DOHH2 (cell line): Measurements from ENCODE around the gene TRIM25.

Experiments
- H3F3A ChIP-seq: fragments of 200-600 bp; sonication (generic), shearing (Covaris generic); 2 replicates; pipeline ENCODE4 v1.6.0; 2016; ENCODE audit warnings: antibody characterized with exemption, mild to moderate bottlenecking; ENCODE audit not compliant: control insufficient read depth, insufficient read depth
- H3K27ac ChIP-seq: fragments of 200-600 bp; sonication (generic); 2 replicates; pipeline ENCODE4 v1.5.1; 2014; ENCODE audit warnings: low read depth, mild to moderate bottlenecking, low read length, moderate library complexity
- H3K27me3 ChIP-seq: fragments of 200-600 bp; sonication (generic); 2 replicates; pipeline ENCODE4 v1.6.1; 2014; ENCODE audit warnings: mild to moderate bottlenecking, low read length, mixed read lengths; ENCODE audit not compliant: control insufficient read depth
- H3K36me3 ChIP-seq: fragments of 200-600 bp; sonication (generic); 2 replicates; pipeline ENCODE4 v1.6.1; 2014; ENCODE audit warnings: mild to moderate bottlenecking, low read length, moderate library complexity, mixed read lengths; ENCODE audit not compliant: control insufficient read depth
- H3K4me1 ChIP-seq: fragments of 200-600 bp; sonication (generic); 2 replicates; pipeline ENCODE4 v1.6.1; 2014; ENCODE audit warnings: mild to moderate bottlenecking, low read length, mixed read lengths; ENCODE audit not compliant: control insufficient read depth
- H3K4me2 ChIP-seq: fragments of 200-600 bp; sonication (generic); 2 replicates; pipeline ENCODE4 v1.6.0; 2014; ENCODE audit warnings: mild to moderate bottlenecking, low read length, moderate library complexity
- H3K4me3 ChIP-seq: fragments of 200-600 bp; sonication (generic); 2 replicates; pipeline ENCODE4 v1.5.1; 2014; ENCODE audit warnings: mild to moderate bottlenecking, low read length, mixed read lengths
- H3K79me2 ChIP-seq: fragments of 200-600 bp; sonication (generic); 2 replicates; pipeline ENCODE4 v1.6.1; 2014; ENCODE audit warnings: mild to moderate bottlenecking, low read length, mixed read lengths; ENCODE audit not compliant: control insufficient read depth
- H3K9me2 ChIP-seq: fragments of 200-600 bp; sonication (generic); replicated peaks from 2 replicates; pipeline ENCODE4 v1.6.1; 2014; ENCODE audit warnings: mild to moderate bottlenecking, low read length, mixed read lengths; ENCODE audit not compliant: control insufficient read depth
- H3K9me3 ChIP-seq: fragments of 200-600 bp; sonication (generic); 2 replicates; pipeline ENCODE4 v1.6.1; 2014; ENCODE audit warnings: antibody characterized with exemption, low read length, mixed read lengths; ENCODE audit not compliant: control insufficient read depth, insufficient read depth
- H4K20me1 ChIP-seq: fragments of 200-600 bp; sonication (generic); 2 replicates; pipeline ENCODE4 v1.6.0; 2014; ENCODE audit warnings: low read depth, mild to moderate bottlenecking, antibody characterized with exemption, low read length, moderate library complexity; ENCODE audit not compliant: control insufficient read depth, insufficient read depth
- EZH2phosphoT487 ChIP-seq: fragments of 200-600 bp; sonication (generic); IDR thresholded peaks from 2 replicates; pipeline ENCODE4 v1.6.1; 2017; ENCODE audit warnings: borderline replicate concordance, mild to moderate bottlenecking, antibody characterized with exemption, low read length, moderate library complexity, mixed read lengths
- TF ChIP-seq, protein P1 (sequence below): fragments of 200-600 bp; sonication (generic); IDR thresholded peaks from one replicate; pipeline ENCODE4 v1.5.1; 2014; ENCODE audit warnings: antibody characterized with exemption, mild to moderate bottlenecking, low read depth, low read length; ENCODE audit not compliant: poor library complexity, severe bottlenecking

Gene TRIM25

DNA sequence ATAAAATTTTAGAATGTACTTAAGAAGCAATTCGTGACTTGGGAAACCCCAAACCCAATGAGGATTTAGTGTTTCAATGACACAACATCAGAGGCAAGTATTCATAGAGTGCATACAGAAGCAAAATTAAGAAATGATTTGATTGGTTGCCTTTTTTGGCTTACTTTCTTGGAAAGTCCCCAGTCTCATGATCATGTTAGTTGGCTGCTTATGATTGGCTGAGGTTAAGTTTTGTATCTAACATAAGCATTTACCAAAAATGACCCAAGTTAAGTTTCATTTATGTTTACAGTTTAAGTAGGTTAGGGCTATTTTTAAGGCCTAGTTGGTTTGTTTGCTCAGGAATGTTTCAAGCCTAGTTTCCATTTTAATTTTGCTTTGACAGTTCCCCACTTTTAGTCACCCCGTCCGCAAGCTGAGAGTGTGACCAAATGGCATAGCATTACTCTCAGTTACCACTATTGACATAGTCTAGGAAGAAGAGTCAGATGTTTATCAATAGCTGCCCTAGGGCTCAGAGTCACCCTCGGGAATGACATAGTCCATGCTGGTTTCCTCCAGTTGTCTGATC, 43.7 kb downstream of the TRIM25 start:
- no peak for TF ChIP-seq EZH2phosphoT487
- TF ChIP-seq, protein P1, sequence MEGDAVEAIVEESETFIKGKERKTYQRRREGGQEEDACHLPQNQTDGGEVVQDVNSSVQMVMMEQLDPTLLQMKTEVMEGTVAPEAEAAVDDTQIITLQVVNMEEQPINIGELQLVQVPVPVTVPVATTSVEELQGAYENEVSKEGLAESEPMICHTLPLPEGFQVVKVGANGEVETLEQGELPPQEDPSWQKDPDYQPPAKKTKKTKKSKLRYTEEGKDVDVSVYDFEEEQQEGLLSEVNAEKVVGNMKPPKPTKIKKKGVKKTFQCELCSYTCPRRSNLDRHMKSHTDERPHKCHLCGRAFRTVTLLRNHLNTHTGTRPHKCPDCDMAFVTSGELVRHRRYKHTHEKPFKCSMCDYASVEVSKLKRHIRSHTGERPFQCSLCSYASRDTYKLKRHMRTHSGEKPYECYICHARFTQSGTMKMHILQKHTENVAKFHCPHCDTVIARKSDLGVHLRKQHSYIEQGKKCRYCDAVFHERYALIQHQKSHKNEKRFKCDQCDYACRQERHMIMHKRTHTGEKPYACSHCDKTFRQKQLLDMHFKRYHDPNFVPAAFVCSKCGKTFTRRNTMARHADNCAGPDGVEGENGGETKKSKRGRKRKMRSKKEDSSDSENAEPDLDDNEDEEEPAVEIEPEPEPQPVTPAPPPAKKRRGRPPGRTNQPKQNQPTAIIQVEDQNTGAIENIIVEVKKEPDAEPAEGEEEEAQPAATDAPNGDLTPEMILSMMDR: no peak
- no peak overlapping the region for H3K4me2 ChIP-seq
- no peak overlapping the region for H3K4me3 ChIP-seq
- no peaks in the 10 kb centered on the region for H3K9me3 ChIP-seq
- peaks cover under 1% of the 10 kb centered on the region; the same call in 1 of the 2 replicates for H3K36me3 ChIP-seq
- H3K4me1 ChIP-seq: peaks cover 12% of the 10 kb centered on the region
- no peaks in the 10 kb centered on the region for H4K20me1 ChIP-seq
- H3K27me3 ChIP-seq: no peaks in the 10 kb centered on the region
- H3F3A ChIP-seq: no peaks in the 10 kb centered on the region
- H3K79me2 ChIP-seq: no peaks in the 10 kb centered on the region
- no peaks in the 10 kb centered on the region for H3K9me2 ChIP-seq
- no peak overlapping the region for H3K27ac ChIP-seq

DNA sequence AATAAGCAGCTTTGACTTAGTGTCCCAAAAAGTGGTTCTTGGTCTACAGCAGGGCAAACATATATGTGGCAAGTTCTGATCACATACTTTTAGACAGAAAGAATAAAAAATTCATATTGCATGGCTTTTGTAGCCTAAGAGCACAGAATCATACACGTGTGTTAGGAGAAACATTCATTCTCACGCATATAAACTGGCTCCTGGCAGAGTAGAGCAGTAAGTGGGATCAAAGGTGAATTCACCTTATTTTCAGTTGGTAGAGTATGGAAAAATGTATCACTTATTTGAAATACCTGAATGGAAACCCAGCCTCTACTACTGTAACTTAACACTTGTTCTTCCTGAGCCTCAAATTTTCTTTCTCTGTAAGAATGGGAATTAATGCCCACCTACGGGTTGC, 45.1 kb downstream of the TRIM25 start:
- H3K36me3 ChIP-seq: peaks cover 9% of the 10 kb centered on the region
- no peaks in the 10 kb centered on the region for H3K9me2 ChIP-seq

DNA sequence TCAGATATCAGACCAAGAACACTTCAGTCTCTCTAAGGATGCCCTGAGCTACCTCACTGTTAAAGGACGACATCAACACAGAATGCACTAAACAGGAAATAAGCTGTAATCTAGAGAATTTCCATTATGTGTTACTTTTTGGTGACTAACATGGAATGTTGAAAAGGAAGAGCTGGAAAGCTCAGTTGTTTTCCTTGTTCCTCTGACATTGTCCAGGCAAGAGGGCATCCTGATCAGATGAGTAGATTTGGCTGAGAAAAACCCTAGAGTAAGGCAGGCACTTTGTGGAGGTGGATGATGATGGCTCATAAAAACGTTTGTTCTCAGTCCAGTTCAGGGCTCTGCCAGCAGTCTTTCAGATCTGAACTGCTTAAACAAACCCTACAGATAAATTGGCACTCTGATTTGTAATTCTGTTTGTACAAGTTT, 45.9 kb downstream of the TRIM25 start:
- no peaks in the 10 kb centered on the region for H3K79me2 ChIP-seq
- no peaks in the 10 kb centered on the region for H3F3A ChIP-seq
- H3K4me3 ChIP-seq: no peak overlapping the region
- peaks cover 12% of the 10 kb centered on the region for H3K4me1 ChIP-seq
- no peaks in the 10 kb centered on the region for H3K9me2 ChIP-seq
- no peak overlapping the region for H3K27ac ChIP-seq
- no peak overlapping the region for H3K4me2 ChIP-seq
- TF ChIP-seq, protein P1: no peak
- no peak for TF ChIP-seq EZH2phosphoT487
- no peaks in the 10 kb centered on the region for H4K20me1 ChIP-seq
- H3K27me3 ChIP-seq: no peaks in the 10 kb centered on the region
- H3K36me3 ChIP-seq: peaks cover 14% of the 10 kb centered on the region
- no peaks in the 10 kb centered on the region for H3K9me3 ChIP-seq

More for the DNA sequence above, 45.1 kb downstream of the TRIM25 start:
- Histone ChIP-seq H3K4me1 (peaks cover 12% of the 10 kb centered on the region), H3K27ac (no peak overlapping the region), H3K4me3 (no peak overlapping the region), H3K27me3 (no peaks in the 10 kb centered on the region), H3K79me2 (no peaks in the 10 kb centered on the region), H3F3A (no peaks in the 10 kb centered on the region), H3K9me3 (no peaks in the 10 kb centered on the region), H4K20me1 (no peaks in the 10 kb centered on the region), H3K4me2 (no peak overlapping the region)
- TF ChIP-seq EZH2phosphoT487: no peak
- TF ChIP-seq, protein P1: no peak
